Measurements from ENCODE around the gene PRDX6. TPM values are rescaled to one million over a fixed set of nuclear protein-coding genes. Genes with fewer than 3 reads are reported as not detected.

The PRDX6 gene
- total and polyA plus RNA-seq, 2 donors (not counting 3 experiments of a cell fraction or from before 2014, with no cell fraction given), result 145 to 288 TPM

- no peak overlapping the region for H2AFZ ChIP-seq (ENCODE audit: low read depth, low read length)
- no peaks in the 10 kb centered on the region for H3K9me1 ChIP-seq (replicated peaks; ENCODE audit: control insufficient read depth, extremely low read depth, insufficient read depth, low read length)
- intact Hi-C loops (cut with micrococcal nuclease) (no loop called here), dilution Hi-C loops (cut with MboI; ENCODE audit: extremely low pct_ligation_motif_present, low sequenced_read_pairs) (no loop called here)
- no peaks in the 10 kb centered on the region for H3K79me2 ChIP-seq (ENCODE audit: control insufficient read depth, insufficient read depth, low read length)
- no peaks in the 10 kb centered on the region for H4K20me1 ChIP-seq (replicated peaks; ENCODE audit: control insufficient read depth, extremely low read depth, insufficient read depth, low read length)
- H3K4me3 ChIP-seq (replicated peaks in 1 of 3; ENCODE audit: insufficient read depth in 1 of 3, low read depth in 1 of 3, low read length in 3 of 3), result no peak overlapping the region
- H3K4me2 ChIP-seq (ENCODE audit: insufficient read depth, low read length), result no peak overlapping the region
- no TSS peak for BruUV-seq (replicated peaks)
- DNase-seq (ENCODE audit: low read depth, low spot score) (no peak), FAIRE-seq (no peak)
- no peaks in the 10 kb centered on the region for H3K27me3 ChIP-seq (ENCODE audit: control insufficient read depth in 2 of 2, insufficient read depth in 2 of 2, low read length in 2 of 2)
- H3K4me1 ChIP-seq (ENCODE audit: control insufficient read depth, extremely low read depth, insufficient read depth, low read length), result no peaks in the 10 kb centered on the region
- TF ChIP-seq MYC (IDR thresholded peaks at IDR 0.05; ENCODE audit: low read depth, low read length) (no peak), GATA2 (IDR thresholded peaks at IDR 0.05; ENCODE audit: insufficient read depth, insufficient read length, low read depth, low read length) (no peak), EZH2 (IDR thresholded peaks at IDR 0.05; ENCODE audit: borderline replicate concordance, low read depth, low read length, severe bottlenecking) (no peak), POLR2AphosphoS5 (IDR thresholded peaks at IDR 0.05; ENCODE audit: insufficient read depth, low read depth, low read length) (no peak), POLR2A (IDR thresholded peaks at IDR 0.05; ENCODE audit: low read depth, low read length) (no peak), JUN (IDR thresholded peaks at IDR 0.05; ENCODE audit: borderline replicate concordance, insufficient read depth, insufficient read length, low read depth) (no peak), MAX (IDR thresholded peaks at IDR 0.05; ENCODE audit: insufficient read depth, insufficient read length) (no peak), CTCF (IDR thresholded peaks at IDR 0.05; ENCODE audit: extremely low read depth in 1 of 2, insufficient read depth in 1 of 2, low read depth in 1 of 2, low read length in 2 of 2) (no peak), FOS (IDR thresholded peaks at IDR 0.05; ENCODE audit: borderline replicate concordance, insufficient read depth, low read length) (no peak)
- ChIA-PET POLR2A (no interaction called here), CTCF (no interaction called here)
- no peak overlapping the region for H3K9ac ChIP-seq (replicated peaks; ENCODE audit: extremely low read depth, insufficient read depth, low read length)
- no peaks in the 10 kb centered on the region for H3K36me3 ChIP-seq (ENCODE audit: control insufficient read depth in 2 of 2, extremely low read depth in 1 of 2, insufficient read depth in 2 of 2, low read length in 2 of 2)
- H3K27ac ChIP-seq (ENCODE audit: insufficient read depth, low read depth, low read length), result no peak overlapping the region
- H3K9me3 ChIP-seq (replicated peaks; ENCODE audit: control insufficient read depth, insufficient read depth, low read length), result no peaks in the 10 kb centered on the region
These were observed 32.0 kb upstream of the PRDX6 start for GRCh38 chr1:173445164-173445563.
